Erythroblast (primary cell): ENCODE measurements around the gene GNAI1.

Experiments
- GATA1 ChIP-seq: IDR thresholded peaks from 2 replicates; pipeline ENCODE4 v1.6.1; 2011; ENCODE audit warnings: low read depth, mild to moderate bottlenecking, control low read depth, low read length, moderate library complexity
- POLR2A ChIP-seq: IDR thresholded peaks from 2 replicates; pipeline ENCODE4 v1.6.1; 2011; ENCODE audit warnings: mild to moderate bottlenecking, low read length

- no peak for TF ChIP-seq POLR2A
- TF ChIP-seq GATA1: no peak
Measured at GRCh38 chr7:80210400-80210799, 75.8 kb downstream of the GNAI1 start.
